Measurements from ENCODE around the gene CHRND.

Gene CHRND

GRCh38 chr2:232504438-232504837 is 21.5 kb upstream of the CHRND start:
- DNase-seq: no peak

- DNase-seq: no peak
Observed at GRCh38 chr2:232505856-232506255, 20.1 kb upstream of the CHRND start.

- no peak for DNase-seq
Observed at GRCh38 chr2:232506709-232507108, 19.3 kb upstream of the CHRND start.

- DNase-seq: no peak
Observed at GRCh38 chr2:232508251-232508650, 17.7 kb upstream of the CHRND start.

- no peak for DNase-seq
Observed at GRCh38 chr2:232511336-232511890, 14.5 kb upstream of the CHRND start.

GRCh38 chr2:232512602-232513001 is 13.4 kb upstream of the CHRND start:
- no peak for DNase-seq

- no peak for DNase-seq
Observed at GRCh38 chr2:232513353-232513752, 12.6 kb upstream of the CHRND start.

GRCh38 chr2:232515639-232516038 is 10.3 kb upstream of the CHRND start:
- no peak for DNase-seq

- no peak for DNase-seq
Observed at GRCh38 chr2:232516551-232516950, 9.4 kb upstream of the CHRND start.

- DNase-seq: no peak
Observed at GRCh38 chr2:232518844-232519243, 7.1 kb upstream of the CHRND start.

- no peak for DNase-seq
Observed at GRCh38 chr2:232519581-232520438, 6.2 kb upstream of the CHRND start, which contains the start of gene PRSS56. Gene PRSS56 (plus strand): TSS chr2:232520388. CDS start chr2:232520599, 211 bp downstream.

- DNase-seq: no peak
Observed at GRCh38 chr2:232520489-232520888, 5.5 kb upstream of the CHRND start.

- DNase-seq: no peak
Observed at GRCh38 chr2:232521098-232521497, 4.9 kb upstream of the CHRND start.

GRCh38 chr2:232521959-232522622 is 3.9 kb upstream of the CHRND start:
- peak; percentile 74 for DNase-seq

- DNase-seq: no peak
Observed at GRCh38 chr2:232522623-232523401, 3.1 kb upstream of the CHRND start.

- no peak for DNase-seq
Observed at GRCh38 chr2:232523402-232523681, 2.6 kb upstream of the CHRND start.

- DNase-seq: peak; percentile 55
Observed at GRCh38 chr2:232523682-232524597, 2.0 kb upstream of the CHRND start.

GRCh38 chr2:232524771-232525170 is 1.2 kb upstream of the CHRND start:
- DNase-seq: no peak

- no peak for DNase-seq
Observed at GRCh38 chr2:232525199-232525598, 761 bp upstream of the CHRND start.

- DNase-seq: no peak
Observed at GRCh38 chr2:232526372-232526941, 497 bp downstream of the CHRND start.

- DNase-seq: no peak
Observed at GRCh38 chr2:232527905-232528470, 2.0 kb downstream of the CHRND start.
